Amniotic epithelial cell (primary cell): Measurements from ENCODE around the gene RNU1-3.
"Not testable (repeated sequence)": the region's sequence is repeated elsewhere in the genome, so short reads cannot be mapped to it uniquely, and the experiment has no call there.

Experiments
- DNase-seq: peaks from one replicate; pipeline ENCODE4 v3.0.0-alpha.2; 2010; ENCODE audit warnings: low read depth

The RNU1-3 gene

DNA sequence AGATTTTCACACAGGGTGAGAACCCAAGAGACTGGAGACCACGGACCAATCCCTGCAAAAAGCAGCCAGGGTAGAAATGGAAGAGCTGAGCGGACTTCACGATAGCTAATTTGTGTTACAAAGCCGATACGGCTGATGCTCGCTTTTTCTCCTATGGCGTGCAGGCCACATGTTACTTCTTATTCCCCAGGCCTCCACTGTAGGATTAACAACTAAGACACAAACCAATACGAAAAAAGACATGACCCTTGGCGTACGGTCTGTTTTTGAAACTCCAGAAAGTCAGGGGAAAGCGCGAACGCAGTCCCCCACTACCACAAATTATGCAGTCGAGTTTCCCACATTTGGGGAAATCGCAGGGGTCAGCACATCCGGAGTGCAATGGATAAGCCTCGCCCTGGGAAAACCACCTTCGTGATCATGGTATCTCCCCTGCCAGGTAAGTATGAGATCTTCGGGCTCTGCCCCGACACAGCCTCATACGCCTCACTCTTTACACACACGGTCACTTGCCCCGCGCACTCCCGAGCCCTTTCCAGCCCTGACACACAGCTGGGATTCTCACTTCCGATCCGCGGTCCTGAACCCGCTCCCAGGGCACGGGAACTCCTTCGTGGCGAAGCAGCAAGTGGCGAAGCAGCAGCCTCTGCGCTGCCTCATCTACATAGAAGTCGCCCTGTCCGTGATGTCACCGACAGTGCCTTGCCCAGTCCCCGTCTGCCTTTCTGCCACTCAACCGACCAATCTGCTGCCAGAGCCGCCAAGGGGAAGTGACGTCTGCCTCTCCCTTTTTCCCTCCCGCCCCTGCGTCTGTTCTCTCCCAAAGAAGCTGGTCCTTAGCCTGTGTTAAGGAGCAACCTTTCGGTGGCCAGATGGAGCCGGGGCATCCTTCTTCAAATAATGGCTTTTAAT is at the start of gene RNU1-3:
RNU1-3 (minus strand) TSS at position 447 of the 912 bp plus-strand sequence.
- DNase-seq, result not testable (repeated sequence)

DNA sequence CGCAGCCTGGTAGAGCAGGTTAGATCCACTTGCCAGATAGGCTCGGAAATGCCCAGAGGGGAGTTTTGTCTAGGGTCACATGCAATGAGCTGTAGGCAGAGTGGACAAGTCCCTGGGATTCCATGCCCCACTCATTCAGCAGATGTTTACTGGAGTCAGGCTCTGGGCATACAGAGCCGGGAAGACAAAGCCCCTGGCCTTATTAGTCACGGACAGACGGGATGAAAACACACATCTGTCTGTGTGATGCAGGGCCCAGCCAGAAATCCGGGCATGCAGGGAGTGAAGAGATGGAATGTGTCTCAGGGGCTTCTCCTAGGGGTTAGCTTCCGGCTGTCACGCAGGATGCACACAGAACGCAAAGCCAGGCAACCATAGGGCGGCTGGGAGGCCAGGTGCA is 46.7 kb upstream of the RNU1-3 start:
- DNase-seq, result not testable (repeated sequence)

DNA sequence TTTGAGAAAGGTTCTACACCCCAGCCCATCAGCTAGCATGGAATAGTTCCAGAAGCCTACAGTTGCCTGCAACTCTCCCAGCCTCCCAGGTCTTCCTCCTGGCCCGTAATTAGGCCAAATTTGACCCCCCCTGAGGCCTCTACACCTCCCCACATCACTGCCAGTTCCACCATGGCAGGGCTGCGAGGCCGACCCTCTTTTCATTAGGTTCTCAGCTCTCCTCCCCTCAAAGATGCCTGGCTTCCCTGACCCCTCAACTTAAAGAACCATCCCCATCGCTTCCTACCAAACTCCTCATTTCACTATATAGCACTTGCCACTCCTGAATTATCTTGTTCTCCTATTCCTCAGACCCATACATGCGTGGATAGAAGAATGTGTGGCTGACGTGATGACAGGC is 46.2 kb upstream of the RNU1-3 start:
- not testable (repeated sequence) for DNase-seq

DNA sequence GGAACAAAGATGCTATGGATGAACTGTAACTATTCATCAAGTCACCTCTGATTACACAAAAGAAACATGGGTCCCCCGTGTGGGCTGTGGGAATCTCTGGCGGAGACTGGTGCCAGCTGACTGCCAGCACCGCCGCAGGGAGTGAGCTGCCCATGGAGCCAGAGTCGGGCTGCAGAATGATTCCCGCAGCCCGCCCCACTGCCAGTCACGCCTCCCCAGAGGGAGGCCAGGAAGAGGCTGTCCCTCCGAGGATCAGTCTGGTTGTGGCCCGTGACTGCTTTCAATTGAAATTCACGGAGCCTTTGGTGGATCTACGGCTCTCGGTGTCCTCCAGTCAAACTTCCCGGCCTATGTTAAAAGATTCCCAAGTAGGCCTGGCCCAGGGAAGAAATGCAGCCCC is 45.8 kb upstream of the RNU1-3 start:
- DNase-seq, result not testable (repeated sequence)

DNA sequence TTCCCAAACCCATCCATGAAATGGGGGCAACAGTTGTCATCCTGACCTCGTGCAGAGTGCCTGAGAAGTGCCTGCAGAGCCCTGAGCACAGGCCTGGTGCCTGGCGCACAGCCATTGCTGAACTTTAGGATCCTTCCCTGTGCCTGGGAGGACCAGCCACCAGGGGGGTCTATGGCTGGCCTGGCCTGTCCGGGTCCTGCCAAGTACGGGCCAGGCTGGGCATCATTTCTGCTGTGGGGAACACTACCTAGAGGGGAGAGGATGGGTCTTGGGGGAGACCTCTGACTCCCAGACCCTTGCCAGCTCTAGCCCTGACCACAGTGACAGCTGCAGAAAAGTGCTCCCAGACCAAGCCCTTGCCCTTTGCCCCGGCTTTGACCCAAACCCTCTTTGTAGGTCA is 45.4 kb upstream of the RNU1-3 start:
- not testable (repeated sequence) for DNase-seq

DNA sequence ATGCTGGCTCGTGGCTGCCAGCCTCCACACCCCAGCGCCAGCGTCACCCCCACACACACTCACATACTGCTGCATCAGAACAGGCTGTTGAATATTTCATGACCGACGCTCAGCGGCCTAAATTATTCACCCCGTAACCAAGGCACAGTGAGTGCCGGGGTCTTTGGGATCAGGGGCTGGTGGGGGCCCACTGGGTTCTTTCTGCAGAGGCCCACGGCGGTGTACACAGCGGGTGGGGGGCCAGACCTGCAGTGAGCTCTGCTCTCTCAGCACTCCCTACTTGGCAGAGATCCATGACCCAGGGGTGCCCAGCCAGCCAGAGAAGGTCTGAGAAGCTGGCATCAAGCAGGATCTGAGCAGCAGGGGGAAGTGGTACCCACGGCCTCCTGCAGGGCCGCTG is 43.9 kb upstream of the RNU1-3 start:
- not testable (repeated sequence) for DNase-seq

DNA sequence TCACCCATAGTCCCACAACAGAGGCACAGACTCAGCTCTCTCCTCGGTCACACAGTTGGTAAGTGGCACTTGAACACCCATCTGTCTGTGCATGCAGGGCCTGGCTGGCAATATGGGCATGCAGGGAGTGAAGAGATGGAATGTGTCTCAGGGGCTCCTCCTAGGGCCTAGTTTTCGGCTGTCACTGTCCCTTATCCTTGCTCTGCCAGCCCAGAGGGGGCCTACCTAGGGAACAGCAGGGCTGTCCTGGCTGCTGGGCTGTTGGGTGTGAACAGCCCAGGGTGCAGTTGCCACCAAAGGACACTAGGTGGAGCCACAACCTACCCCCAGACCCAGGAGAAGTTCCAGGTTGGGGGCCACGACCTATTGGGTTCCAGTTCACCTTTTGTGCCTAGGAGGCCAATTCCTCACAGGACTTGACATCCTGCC is 42.9 kb upstream of the RNU1-3 start:
- not testable (repeated sequence) for DNase-seq

DNA sequence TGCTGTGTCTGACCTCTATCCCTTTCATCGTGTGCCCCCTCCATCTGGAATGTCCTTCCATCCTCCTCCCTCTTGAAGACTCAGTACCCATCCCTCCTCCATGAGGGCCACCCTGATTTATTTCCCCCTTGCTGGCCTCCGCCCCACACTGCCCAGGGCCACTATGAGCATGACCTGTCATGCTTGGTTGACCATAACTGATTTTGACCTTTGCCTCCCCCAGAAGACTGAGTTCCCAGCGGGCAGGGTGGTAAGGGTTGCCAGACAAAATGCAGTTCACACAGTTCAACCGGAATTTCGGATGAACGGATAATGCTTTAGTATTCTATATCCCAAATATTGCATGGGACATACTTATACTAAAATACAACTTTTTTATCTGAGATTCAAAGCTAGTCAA is 42.0 kb upstream of the RNU1-3 start:
- DNase-seq, result not testable (repeated sequence)

DNA sequence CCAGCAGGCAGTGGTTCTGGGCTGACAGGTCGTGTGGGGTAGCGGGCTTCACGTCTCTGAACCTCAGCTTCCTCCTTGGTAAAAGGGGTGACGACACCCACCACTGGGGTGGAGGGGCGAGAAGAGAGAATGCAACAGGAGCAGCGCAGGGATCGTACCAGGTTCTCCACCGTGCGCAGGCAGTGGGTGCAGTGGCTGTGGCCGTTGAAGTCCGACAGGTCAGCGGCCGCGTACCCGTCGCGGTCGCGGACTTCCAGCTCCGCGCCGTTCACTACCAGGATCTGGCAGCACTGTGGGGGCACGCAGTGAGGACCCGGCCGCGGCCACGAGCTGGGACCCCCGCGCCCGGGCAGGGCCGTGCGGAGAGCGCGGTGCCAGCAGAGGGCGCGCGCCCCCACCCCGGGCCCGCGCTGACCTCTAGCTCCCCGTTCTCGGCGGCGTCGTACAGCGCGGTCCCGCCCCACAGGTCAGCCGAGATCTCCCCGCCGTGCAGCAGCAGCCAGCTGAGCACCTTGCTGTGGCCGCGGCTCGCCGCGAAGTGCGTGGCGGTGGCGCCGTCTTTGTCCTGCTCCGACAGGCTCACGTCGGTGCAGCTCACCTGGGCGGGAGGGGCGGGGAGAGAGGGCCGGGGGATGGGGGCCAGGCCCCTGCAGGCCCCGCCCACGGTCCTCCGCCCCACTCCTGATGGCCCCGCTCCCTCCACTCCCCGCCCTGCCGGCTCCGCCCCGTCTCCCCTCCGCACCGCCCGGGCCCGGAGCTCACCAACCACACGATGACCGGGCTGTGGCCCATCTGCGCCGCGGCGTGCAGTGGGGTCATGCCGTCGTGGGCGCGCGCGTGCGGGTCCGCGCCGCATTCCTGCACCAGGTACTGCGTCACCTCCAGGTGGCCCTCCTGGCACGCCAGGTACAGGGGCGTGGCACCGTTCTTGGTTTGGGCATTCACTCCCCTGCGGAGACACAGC is 40.7 kb upstream of the RNU1-3 start:
- DNase-seq, result not testable (repeated sequence)

DNA sequence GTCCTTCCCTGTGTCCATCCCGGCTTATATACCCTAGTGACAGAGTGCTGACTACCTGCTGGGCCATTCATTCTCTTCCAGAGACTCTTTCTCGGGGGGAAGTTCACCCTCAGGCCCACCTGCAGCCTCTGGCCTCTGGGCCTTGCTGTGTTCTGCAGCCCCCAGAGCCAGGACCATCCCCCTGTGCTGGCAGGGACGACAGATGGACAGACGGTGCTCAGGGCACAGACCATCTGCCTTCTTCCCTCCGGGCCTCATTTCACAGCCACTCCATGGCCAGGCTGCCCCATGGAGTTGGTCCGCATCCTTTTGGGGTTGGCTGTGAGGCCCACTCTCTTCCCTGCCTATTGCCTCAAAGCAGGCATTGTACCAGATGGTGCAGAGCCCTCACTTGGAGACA is 39.6 kb upstream of the RNU1-3 start:
- not testable (repeated sequence) for DNase-seq

DNA sequence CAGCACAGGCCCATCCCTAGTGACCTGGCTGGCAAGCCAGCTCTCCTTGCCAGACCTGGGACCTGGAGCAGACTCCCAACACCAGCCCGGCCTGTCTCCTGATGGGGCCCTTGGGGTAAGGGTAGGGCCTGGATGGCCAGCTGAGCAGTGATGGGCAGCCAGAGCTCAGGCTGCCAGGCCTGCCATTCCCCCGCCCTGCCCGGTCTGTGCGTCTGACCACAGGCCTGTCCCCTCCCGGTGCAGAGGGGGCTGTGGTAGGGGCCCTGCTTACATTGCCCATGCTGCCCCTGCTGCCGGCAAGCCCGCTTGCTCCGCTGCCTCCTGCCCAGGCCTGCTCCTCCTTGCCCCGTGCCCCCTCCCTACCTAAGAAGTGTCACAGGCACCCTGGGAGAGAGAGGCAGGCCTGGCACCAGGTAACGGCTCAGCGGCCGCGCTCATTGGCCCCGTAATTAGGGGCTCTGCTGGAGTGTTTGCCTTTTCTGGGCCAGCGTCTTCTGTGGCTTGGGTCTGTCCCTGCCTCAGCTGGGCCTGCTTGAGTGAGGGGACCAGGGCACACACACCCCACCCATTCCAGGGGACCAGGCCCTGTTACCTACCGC is 37.9 kb upstream of the RNU1-3 start:
- not testable (repeated sequence) for DNase-seq

DNA sequence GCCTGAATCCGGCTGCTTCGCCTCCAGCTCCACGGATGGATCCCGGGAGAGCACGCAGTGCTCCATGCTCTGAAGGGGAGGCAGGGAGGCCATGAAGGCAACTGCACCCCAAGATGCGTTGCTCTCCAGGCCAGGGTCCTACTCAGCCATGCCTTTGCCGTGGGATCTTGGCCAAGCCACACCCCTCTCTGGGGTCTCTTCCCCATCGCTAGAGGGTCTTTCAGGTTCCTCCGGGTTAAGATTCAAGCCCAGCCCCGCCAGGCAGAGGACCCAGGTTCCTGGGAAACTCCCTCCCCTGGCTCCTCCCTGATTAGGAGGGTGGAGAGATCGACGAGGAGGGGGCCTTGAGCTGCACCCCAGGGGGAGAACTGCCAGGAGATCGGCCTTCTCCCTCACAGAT is 37.3 kb upstream of the RNU1-3 start:
- DNase-seq, result not testable (repeated sequence)

DNA sequence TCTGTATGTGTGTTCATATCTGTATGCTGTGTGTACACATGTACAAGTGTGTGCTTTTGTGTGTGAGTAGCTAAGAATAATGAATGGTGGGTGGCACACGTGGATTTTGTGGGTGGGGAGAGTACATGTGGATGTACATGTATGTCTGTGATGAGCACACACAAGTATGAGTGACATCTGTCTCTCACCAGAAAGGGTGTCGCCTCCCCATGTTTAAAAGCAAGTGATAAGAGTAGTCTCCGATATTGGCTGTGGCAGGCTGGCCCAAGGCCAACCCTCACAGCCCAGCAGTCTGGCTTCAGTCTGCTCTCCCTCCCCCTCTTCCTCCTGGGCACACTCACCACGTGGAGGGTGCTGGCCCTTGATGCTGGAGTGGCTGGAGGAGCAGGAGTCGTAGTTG is 36.9 kb upstream of the RNU1-3 start:
- not testable (repeated sequence) for DNase-seq

DNA sequence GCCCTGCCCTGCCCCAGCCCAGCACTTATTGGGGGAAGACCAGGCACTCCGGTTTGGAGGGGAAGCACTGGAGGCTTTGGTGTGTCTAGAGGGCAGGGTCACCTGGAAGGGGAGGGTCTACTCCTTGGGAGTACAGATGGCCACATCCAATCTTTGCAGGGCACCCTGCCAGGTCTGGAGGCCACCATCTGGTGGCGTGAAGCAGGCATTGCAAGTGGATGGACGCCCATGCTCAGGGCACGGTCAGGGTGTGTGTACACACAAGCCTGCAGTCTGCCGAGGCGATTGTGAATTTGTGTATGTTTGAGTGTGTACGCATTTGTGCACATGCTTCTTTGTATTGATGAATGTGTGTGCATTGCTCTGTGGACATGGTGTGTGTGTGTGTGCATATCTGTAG is 36.4 kb upstream of the RNU1-3 start:
- DNase-seq, result not testable (repeated sequence)

DNA sequence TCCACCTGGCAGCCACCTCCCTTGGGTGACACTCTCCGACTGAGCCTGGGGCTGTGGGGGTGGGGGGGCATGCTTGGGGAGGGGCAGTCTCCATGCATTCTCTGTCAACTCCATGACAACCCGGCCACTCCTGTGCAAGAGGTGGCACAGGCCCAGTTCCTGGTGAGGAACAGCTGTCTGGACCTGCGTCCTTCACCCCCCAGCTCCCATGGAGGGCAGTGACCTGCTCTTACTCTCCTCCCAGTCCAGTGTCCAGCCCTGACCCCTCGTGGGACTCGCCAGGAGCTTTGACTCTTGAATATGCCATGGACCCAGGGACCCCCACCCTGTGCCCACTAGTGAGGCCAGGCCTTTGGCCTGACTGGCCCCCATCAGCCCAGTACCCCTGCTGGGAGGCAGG is 35.5 kb upstream of the RNU1-3 start:
- not testable (repeated sequence) for DNase-seq

DNA sequence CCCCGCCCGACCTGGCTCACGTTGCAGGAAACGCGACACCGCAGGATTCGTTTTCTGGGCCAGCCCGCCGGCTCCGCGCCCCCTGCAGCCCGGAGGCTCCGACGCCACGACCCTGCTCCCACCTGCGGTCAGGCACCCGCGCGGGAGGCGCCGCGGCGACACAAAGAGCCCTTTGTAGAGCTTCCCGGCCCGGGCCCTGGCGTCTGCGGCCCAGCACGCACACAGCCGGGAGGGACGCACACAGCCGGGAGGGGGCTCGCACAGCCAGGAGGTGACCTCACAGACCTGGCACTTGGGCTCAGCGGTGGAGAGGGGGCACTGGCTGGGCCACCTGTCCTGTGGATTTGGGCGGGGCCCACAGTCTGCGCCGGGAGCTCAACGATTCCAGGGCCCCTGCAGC is 34.4 kb upstream of the RNU1-3 start:
- not testable (repeated sequence) for DNase-seq

DNA sequence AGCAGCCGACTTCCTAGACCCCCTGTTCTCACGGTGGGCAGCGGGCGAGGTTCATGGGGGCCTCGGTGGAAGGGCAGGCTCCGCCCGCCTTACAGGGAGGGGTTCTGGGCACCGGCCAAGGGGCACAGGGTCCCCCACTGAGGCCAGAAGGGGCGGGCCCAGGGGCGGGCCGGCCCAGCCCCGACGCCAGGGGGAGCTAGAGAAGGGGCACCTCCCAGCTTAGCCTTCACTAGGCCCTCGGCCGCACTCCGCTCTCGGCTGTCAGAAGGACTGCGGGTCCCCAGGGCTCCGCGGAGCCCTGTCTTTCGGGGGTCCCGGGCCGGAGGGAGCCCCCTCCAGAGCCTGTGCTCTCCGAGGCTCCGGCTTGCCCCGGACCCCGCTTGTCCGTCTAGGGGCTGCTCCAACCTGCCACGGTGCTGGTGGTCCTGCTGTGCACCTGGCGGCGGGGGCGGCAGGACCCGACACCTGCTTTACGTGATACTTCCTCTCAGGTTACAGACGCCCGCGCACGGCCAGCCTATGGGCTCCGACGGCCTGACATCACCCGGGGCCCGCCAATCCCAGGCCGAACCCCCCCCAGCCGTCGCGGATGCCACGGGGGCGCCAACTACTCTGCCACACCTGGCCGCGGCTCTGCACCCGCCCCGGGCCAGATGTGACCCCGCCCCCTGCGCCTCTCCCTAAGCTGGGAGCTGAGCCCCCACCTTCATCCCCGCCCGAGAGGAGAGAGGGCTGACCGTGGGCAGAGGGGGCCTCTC is 33.6 kb upstream of the RNU1-3 start:
- not testable (repeated sequence) for DNase-seq

DNA sequence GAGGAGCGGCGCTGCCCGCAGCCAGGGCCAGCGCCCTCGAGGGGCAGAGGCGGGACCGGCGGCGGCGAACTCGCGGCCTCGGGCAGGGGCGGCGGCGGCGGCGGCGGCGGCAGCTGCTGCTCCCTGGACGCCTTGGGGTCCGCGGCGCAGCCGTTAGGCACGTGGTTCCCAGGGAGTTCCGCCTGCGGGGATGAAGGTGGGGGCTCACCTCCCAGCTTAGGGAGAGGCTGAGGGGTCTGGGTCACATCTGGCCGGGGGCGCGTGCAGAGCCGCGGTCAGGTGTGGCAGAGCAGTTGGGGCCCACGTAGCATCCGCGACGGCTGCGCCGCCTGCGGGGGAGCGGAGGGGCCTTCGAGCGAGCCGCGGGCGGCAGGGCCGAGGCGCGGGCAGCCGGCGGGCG is 32.7 kb upstream of the RNU1-3 start:
- not testable (repeated sequence) for DNase-seq

DNA sequence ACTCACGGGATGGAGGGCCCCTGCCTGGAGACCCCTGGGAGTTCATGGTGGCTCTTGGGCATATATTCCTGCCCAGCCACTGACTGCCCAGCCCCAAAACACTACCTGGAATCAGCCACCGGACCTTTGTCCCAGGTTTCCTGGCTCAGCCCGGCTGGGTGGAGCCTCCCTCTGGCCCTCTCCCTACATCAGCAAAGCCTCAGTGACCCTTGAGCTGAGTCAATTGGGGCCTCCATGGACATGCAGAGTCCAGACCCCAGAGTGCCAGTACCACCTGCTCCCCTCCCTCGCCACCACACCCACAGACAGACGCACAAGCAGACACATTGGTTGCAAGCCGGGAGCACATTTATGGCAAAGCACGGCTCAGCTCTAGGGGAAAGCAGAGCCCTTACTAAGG is 30.4 kb upstream of the RNU1-3 start:
- DNase-seq, result not testable (repeated sequence)

DNA sequence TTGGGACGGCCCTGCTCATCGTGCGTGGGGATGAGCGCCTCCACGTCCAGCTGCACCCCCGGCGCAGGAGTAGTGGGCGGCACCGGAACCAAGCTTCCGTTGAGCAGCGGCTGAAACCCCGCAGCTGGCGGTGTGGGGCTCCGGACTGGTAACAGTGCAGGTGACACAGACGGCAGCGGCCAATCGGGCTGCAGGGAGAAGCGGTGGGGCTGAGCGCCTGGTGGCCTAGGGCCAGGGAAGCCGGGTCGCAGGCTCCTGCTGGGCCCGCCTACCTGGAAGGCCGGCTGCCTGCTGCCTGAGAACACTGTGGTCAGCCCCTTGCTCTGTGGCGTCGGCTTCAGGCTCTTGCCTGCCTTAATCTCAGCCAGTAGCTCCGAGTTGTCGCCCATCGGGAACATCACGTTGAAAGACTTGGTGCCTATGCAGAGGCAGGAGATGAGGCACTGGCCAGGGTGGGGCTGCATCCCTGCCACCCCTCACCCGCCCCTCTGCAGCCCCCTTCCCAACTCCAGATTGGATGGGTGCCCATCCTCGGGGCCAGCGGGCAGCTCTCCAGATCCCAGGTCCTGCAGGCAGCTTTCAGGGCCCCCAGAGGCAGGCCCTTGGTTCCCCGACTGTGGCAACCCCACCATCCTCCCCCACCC is 29.9 kb upstream of the RNU1-3 start:
- not testable (repeated sequence) for DNase-seq

DNA sequence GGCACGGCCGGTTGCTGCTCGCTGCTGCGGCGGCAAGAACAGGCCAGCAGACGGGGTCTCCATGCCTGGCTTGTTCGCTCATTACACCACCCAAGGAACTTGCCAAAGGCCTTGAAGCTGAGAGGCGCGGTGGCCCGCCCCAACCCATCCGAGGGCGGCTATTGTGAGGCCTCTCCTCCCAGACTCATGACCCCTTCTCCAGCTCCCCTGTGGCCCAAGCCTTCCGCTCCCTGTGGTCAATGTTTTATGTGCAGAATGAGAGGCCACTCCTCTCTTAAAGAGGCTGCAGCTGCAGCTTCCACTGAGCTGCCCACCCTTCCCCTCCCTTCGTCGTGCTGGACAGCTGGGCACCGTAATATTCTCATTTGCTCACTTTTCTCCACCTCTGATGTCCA is 27.6 kb upstream of the RNU1-3 start:
- DNase-seq, result not testable (repeated sequence)
